Liver (tissue), 3 donors: ENCODE results near the gene MYH11.

ENCODE experiments used
- CTCF ChIP-seq: fragments of 150-350 bp; IDR thresholded peaks from 2 replicates; pipeline ENCODE4 v1.5.1; 2017; ENCODE audit warnings: improper control_type of control experiment, low read depth, low read length; ENCODE audit not compliant: missing input control
- EGR1 ChIP-seq, 2 donors: IDR thresholded peaks; 2 replicates each; pipeline ENCODE4 v1.6.1; 2016 to 2018; ENCODE audit warnings: antibody characterized with exemption in 2 of 2, low read depth in 2 of 2
- FOXA1 ChIP-seq: IDR thresholded peaks from 2 replicates; pipeline ENCODE4 v1.6.1; 2016; ENCODE audit warnings: antibody characterized with exemption
- FOXA2 ChIP-seq: IDR thresholded peaks from 2 replicates; pipeline ENCODE4 v1.6.1; 2016; ENCODE audit warnings: antibody characterized with exemption
- JUND ChIP-seq, 2 donors: IDR thresholded peaks; 2 replicates each; pipeline ENCODE4 v1.6.1; 2016; ENCODE audit warnings: antibody characterized with exemption in 2 of 2
- MAX ChIP-seq: IDR thresholded peaks from 2 replicates; pipeline ENCODE4 v1.6.1; 2016; ENCODE audit warnings: antibody characterized with exemption
- NR2F2 ChIP-seq: IDR thresholded peaks from 2 replicates; pipeline ENCODE4 v1.6.1; 2016; ENCODE audit warnings: antibody characterized with exemption
- REST ChIP-seq: IDR thresholded peaks from 2 replicates; pipeline ENCODE4 v1.6.1; 2016; ENCODE audit warnings: antibody characterized with exemption, mild to moderate bottlenecking
- TAF1 ChIP-seq: conservative IDR thresholded peaks from 2 replicates; pipeline ENCODE4 v1.6.1; 2016; ENCODE audit warnings: antibody characterized with exemption, mild to moderate bottlenecking
- YY1 ChIP-seq: IDR thresholded peaks from 2 replicates; pipeline ENCODE4 v1.6.1; 2016; ENCODE audit warnings: antibody characterized with exemption, mild to moderate bottlenecking
- ZBTB33 ChIP-seq: IDR thresholded peaks from 2 replicates; pipeline ENCODE4 v1.6.1; 2016; ENCODE audit warnings: antibody characterized with exemption
- donor health status: healthy.
- donor health status: healthy.

DNA sequence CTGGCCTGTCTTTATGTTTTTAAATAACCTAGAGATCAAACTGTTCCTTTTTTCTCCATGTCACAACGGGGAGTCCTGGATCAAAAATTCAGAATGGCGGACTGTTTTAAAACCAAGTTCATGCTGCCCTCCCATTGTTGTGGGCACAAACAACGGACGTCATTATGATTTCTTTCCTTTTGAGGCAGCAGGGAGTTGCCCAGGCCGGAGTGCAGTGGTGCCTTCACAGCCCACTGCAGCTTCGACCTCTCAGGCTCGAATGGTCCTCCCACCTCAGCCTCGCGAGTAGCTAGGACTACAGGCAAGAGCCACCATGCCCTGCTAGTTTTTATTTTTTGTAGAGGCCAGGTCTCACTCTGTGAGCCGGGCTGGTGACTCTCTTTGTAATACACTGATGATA lies 180.3 kb downstream of the MYH11 start:
- TF ChIP-seq JUND (IDR thresholded peaks at IDR 0.05) (no peak), CTCF (no peak), MAX (no peak), YY1 (no peak), FOXA2 (no peak), EGR1 (IDR thresholded peaks at IDR 0.05; ENCODE audit: low read depth in 2 of 2) (no peak), REST (no peak), FOXA1 (no peak), TAF1 (no peak), ZBTB33 (no peak), NR2F2 (no peak)
